ENCODE measurements around the gene BTN3A1.
A peak's percentile ranks its signal among the peaks of the same experiment; 100 is the strongest.
"Not testable (repeated sequence)": the region's sequence is repeated elsewhere in the genome, so short reads cannot be mapped to it uniquely, and the experiment has no call there.

Gene BTN3A1

GRCh38 chr6:26415036-26415614 is 13.1 kb downstream of the BTN3A1 start:
- no peak for DNase-seq

GRCh38 chr6:26415791-26416190 is 13.7 kb downstream of the BTN3A1 start:
- DNase-seq: no peak

- DNase-seq: no peak
These were observed 14.2 kb downstream of the BTN3A1 start for GRCh38 chr6:26416288-26416687.

GRCh38 chr6:26418077-26418476 is 16.0 kb downstream of the BTN3A1 start:
- DNase-seq: not testable (repeated sequence)

- not testable (repeated sequence) for DNase-seq
These were observed 16.7 kb downstream of the BTN3A1 start for GRCh38 chr6:26418795-26419194.

GRCh38 chr6:26420688-26421171 is 18.7 kb downstream of the BTN3A1 start:
- peak in 1 of 2 experiments; percentile 4 for DNase-seq

- DNase-seq: peak; percentile 67 to 83
These were observed 19.4 kb downstream of the BTN3A1 start for GRCh38 chr6:26421259-26422144.

GRCh38 chr6:26422329-26422728 is 20.3 kb downstream of the BTN3A1 start:
- no peak for DNase-seq

- DNase-seq: no peak
These were observed 24.8 kb downstream of the BTN3A1 start for GRCh38 chr6:26426691-26427450.

- no peak for DNase-seq
These were observed 25.4 kb downstream of the BTN3A1 start for GRCh38 chr6:26427451-26427809.

GRCh38 chr6:26428206-26428605 is 26.1 kb downstream of the BTN3A1 start:
- DNase-seq: no peak

- DNase-seq: no peak
These were observed 28.7 kb downstream of the BTN3A1 start for GRCh38 chr6:26430787-26431186.

- DNase-seq: no peak
These were observed 29.4 kb downstream of the BTN3A1 start for GRCh38 chr6:26431258-26432172.

- DNase-seq: no peak
These were observed 30.6 kb downstream of the BTN3A1 start for GRCh38 chr6:26432627-26433201.

- DNase-seq: not testable (repeated sequence)
These were observed 31.6 kb downstream of the BTN3A1 start for GRCh38 chr6:26433680-26434079.

GRCh38 chr6:26436018-26436417 is 33.9 kb downstream of the BTN3A1 start:
- DNase-seq: no peak

GRCh38 chr6:26437550-26437949 is 35.5 kb downstream of the BTN3A1 start:
- DNase-seq: no peak

GRCh38 chr6:26438000-26438399 is 35.9 kb downstream of the BTN3A1 start:
- DNase-seq: no peak

- DNase-seq: no peak
These were observed 37.4 kb downstream of the BTN3A1 start for GRCh38 chr6:26439151-26440125.

- no peak for DNase-seq
These were observed 38.9 kb downstream of the BTN3A1 start for GRCh38 chr6:26440977-26441358.

GRCh38 chr6:26441977-26442376 is 39.9 kb downstream of the BTN3A1 start:
- no peak for DNase-seq
